Embryonic facial prominence (tissue), 1 donor: ENCODE data around the gene CD1D.
"Not testable (repeated sequence)": the region's sequence is repeated elsewhere in the genome, so short reads cannot be mapped to it uniquely, and the experiment has no call there.

Source experiments
- DNase-seq: peaks from one replicate; pipeline ENCODE4 v3.0.0-alpha.2; 2016; ENCODE audit errors: extremely low spot score

CD1D gene

DNA sequence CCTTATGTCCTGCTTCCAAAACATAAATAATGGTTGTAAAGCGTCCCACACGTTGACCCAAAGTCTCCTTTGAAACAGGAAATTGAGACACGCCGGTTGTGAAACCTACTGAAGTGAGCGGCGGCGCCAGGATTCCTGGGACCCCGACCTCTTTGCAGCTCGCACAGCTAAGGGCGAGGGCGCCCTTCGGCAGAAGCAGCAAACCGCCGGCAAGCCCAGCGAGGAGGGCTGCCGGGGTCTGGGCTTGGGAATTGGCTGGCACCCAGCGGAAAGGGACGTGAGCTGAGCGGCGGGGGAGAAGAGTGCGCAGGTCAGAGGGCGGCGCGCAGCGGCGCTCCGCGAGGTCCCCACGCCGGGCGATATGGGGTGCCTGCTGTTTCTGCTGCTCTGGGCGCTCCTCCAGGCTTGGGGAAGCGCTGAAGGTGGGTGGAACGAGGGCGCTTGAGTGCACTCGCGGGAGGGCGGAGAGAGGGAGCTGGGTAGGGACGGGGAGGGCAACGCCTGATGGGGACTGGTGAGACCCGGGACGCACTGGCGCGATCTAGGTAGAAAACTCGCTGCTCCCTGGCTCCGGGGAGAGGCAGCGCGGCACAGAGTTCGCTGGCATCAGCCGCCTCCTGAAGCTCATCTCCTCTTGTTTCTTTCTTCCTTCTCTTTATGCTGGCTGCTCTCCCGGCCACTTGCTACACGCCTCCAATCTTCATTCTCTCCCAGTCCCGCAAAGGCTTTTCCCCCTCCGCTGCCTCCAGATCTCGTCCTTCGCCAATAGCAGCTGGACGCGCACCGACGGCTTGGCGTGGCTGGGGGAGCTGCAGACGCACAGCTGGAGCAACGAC lies at the start of gene CD1D:
Gene CD1D (plus strand): TSS at position 155 of the 836 bp plus-strand sequence. CDS start 207 bp downstream, at position 362.
- no peak for DNase-seq

DNA sequence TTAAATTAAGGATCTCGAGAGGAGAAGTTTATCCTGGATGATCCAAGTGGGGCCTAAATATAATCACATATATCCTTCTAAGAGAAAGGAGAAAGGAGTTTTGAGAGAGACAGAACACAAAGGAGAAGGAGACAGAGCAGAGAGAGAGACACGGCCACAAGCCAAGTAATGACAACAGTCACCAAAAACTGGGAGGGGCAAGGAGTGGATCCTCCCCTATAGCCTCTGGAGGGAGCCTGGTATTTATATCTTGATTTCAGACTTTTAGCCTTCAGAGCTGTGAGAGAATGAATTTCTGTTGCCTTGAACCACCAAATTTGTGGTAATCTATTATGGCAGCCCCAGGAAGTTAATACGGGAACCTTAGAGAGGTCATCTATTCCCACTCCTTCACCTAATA lies 49.5 kb upstream of the CD1D start:
- DNase-seq: no peak

DNA sequence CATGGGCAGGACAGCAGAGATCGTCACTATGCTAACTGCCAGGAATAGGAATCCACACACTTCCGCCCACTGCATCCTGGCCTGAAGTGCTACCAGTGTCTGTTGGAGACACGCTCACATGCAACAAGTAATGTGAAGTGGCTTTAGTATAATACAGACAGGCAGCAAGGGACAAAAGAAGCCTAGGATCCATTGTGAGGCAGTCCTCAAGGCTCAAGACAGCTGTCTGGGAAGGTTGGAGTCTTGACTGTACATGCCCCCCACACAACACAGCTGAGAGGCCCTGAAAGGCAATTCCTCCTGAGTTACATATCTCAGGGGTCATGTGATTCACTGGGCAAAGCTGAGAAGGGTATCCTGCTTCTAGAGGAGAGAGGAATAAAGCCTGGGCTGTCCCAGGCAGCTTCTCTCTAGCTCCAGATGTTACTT lies 39.9 kb upstream of the CD1D start:
- no peak for DNase-seq

DNA sequence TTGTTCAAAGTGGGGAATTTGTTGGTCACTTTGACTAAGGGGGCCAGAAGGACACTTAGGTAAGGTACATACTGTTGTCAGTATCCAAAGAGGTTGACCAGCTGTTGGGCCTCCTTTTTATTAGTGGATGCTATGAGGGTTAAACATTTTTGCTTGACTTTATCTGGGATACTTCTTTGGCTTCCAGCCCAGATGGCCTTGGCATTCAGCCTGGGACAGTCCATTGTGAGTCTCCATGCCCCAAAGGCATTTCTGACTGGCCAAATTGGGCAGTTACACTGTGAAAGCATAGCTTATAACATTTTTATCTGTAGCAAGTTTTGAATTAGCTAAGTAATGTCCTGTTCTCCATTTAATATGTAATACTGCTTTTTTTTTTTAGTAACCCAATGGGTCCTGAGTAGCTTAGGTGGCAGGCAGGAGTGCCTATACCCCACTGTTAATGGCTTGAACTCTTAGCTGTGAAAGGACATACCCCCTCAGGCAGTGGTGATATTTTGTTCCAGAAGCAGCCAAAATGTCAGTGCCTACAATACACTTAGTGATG lies 35.4 kb upstream of the CD1D start:
- DNase-seq: no peak

DNA sequence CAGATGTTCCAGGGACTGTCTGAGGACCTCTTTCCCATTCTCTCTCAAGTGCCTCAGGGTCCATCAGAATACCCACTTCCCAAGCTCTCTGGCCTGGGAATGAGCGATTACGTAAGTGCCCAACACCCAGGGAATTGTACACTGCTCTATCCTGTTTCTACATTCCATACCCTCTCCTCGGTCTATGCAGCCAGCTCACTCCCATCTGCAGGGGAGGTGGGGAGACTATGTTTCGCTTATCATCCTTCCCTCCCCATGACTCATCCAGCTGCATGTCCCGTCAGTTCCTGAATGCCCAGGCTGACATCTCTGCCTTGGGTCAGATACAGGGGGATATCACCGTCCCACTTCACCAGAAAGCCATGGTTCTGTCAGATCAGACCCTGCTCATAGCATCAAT lies 34.5 kb upstream of the CD1D start:
- no peak for DNase-seq

DNA sequence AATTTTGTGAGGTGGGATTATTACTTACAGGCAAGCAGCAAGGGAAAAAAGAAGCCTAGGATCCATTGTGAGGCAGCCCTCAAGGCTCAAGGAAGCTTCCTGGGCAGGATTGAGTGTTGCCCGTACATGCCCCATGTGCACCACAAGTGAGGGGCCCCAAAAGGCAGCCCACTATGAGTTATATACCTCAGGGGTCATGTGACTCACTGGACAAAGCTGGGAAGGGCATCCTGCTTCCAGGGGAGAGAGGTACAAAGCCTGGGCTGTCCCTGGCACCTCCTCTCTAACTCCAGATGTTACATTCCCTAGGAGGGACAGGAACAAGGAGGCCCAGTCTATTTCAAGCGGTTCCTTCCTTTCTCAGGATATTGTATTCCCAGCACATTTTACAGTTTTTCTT lies 34.0 kb upstream of the CD1D start:
- no peak for DNase-seq

DNA sequence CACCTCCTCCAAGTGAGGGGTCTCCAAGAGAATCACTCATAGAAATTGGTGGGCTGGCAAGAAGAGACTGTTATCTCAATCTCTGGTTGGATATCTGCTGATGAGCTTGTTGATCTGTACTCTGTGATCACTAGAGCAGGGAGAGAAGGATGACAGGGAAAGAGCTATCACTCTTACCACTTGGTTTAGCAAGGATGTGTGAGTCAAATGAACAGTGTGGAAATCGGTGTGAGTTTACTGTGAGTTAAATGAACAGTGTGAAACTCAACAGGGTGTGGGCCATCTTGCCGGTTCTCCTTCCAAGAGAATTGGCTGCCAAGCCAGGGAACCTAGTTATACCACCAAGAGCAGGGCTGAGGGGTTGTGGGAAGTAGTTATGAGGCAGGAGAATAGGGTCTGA lies 33.3 kb upstream of the CD1D start:
- no peak for DNase-seq

DNA sequence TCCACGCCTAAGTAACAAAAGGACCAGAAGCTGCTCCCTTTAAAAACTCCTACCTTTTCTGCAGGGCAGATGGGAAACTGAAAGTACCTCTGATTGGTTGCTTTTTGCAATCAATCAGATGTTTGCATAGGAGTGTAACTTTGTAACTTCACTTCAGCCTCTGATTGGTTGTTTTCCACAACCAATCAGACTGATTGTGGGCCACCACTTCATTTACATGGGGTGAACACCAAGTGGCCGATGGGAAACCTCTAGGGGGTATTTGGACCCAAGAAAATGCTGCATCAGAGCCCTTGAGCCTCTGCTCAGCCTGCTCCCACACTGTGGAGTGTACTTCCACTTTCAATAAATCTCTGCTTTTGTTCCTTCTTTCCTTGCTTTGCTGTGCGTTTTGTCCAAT lies 32.8 kb upstream of the CD1D start:
- DNase-seq: no peak

DNA sequence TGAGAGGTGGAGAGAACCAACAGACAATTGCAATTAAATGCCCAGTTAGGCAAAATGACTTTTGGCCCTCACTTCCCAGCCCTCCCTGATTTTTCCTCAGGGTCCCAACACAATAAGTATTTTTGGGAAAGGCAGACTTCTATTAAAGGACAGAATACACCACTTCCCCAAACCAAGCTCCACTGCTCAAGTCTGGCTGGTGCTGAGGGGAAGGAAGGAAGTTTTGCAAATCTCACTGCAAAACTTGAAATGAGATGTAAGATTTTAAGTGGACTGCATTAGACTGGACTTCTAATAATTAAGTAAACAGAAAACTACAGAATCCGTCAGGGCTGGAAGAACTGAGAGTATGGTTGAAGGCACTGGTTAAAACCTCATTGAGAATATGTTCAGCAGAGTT lies 32.2 kb upstream of the CD1D start:
- DNase-seq: no peak

DNA sequence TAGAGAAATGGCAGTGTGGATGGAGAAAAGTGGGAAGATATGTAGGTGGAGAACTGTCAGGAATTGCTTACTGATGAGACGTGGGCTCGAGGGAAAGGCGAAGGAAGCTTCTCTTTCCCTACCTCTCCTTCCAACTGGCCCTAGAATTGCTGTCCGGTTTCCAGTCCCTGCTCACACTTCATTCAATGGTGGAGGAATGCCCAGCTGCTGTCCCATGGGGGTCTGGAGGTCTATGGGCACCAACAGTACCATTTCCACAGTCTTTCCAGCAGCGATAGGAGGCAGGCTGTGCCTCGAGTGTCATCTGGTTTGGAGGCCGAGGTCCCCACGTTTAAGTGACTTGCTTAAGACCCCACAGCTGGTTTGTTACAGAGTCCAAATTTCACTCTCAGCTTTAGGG lies 31.5 kb upstream of the CD1D start:
- DNase-seq: no peak

DNA sequence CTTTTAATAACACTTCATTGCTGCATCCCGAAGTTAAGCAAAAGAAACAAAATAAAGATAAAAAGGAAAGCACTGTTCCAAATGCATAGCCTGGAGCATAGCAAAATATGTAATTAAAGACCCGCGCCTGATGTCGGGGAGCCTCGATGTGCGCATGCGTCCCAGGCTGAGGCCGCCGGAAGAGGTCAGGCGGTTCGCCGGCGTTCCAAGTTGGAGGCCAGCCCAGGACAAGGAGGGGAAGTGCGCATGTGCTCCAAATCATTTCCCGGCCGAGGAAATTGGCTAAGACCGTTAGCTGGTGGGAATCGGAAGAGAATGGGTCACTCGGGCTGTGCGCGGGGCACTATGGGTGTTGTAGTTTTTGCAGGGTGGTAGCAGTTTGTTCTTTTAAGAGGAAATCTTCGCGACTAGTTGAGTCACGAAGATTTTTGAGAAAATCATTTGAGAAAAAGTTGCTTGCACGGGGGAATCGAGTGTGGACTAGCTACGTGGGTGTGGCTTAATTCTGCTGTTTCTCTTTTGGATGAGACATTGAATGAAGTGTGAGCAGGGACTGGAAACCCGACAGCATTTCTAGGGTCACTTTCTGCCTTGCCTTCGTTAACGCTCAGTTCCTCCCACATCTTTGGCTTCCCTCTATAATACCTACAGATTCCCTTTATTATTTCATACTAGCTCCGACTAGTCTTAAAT lies 31.0 kb upstream of the CD1D start:
- peak; percentile 93 for DNase-seq

DNA sequence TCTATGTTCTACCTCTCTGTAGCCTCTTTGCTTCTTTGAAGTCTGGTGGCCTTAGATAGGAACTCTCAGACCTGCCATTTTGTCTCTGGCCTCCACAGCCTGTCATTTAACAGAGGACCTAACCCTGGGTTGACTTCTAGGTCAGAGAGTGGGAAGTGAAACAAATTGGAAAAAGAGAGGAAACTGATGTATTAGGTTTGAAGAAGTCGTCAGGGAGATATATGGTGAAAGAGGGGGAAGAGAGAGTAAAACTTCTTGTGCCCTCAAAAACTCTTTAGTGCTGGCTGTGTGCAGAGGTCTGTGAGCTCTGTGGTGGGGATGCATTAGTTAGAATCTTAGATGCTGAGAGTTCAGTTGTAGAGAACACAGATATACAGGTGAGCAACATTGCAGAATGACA lies 30.2 kb upstream of the CD1D start:
- DNase-seq: no peak

DNA sequence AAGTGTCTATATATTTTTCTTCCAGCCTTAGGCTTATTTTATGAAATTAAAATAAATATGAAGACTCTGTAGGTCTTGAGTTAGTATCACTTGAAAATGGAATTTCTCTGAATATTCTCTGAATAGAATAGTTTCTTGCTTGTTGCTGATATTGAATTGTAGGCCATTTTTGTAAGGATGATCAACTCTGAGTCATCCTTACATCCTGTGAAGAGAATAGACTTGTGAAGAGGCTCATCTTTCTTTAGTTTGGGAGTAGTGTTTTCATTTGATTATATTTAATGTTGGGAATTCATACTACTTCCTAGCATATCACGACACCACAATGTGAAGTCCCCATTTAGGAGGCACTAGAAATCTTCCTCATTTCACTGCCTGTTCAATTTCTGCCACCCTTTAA lies 27.5 kb upstream of the CD1D start:
- DNase-seq: no peak

DNA sequence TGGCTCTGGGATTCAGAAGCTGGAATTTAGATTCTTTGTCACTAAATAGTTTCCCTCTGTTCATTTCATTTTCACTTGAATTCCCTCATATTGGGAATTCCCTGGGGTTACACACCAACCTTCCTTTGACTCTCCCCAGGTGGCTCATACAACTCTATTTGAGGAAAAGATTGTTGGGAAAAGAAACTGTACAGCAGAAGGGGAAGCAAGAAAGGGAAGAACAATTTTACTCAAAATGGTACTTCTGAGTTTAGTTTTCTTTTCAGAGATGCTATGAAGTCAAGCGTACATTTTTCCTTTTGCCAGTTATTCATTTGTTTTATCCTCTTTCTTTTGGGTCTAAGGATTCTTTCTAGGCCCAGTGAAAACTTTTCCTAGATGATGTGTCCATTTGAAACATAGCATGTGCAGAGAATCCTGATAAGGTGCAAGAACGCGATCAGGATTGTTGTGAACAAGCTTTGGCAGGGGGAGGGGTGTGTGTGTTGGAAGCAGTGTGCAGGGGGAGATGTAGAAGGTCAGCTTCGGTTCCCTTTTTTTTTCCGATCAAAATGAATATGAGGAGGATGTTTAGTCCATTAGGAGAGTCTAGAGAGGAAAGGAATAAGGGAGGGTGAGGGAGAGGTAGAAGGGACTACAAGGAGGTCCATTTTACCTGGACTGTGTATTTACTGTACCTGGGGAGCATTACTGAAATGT lies 26.8 kb upstream of the CD1D start:
- no peak for DNase-seq

DNA sequence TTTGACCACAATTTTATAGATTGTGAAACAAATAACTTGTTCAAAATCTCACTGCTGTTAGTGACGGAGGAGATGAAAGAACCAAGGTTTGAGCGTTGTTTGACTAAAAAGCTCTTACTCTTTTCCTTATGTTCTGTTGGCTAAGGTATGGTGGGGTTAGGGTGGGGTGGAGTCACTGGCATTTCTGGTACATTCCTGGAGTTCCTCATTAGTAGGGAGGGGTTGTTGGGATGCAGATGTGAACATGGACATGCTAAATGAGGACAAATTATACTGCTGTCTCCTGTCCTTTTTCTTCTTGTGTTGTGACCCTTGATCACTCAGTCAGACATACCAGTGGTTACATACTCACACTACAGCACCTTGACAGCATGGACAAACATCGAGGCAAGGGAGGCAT lies 26.2 kb upstream of the CD1D start:
- DNase-seq: no peak

DNA sequence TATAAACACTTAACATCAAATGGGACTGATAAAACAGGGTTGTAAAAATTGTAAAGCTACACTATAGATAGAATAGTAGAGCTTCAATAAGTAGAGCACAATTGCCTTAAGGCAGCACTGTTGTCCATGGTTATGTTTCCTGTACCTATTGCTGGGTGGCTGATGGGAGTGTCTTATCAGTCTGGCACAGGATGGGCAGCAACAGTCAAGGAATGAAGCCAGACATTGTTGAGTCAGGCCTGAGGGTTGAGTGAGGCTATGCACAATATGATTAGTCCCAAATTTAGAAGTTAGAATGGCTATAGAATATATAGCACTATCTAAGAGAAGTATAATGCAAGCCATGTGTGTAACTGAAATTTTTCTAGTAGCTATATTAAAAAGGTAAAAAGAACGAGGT lies 25.0 kb upstream of the CD1D start:
- DNase-seq: no peak

DNA sequence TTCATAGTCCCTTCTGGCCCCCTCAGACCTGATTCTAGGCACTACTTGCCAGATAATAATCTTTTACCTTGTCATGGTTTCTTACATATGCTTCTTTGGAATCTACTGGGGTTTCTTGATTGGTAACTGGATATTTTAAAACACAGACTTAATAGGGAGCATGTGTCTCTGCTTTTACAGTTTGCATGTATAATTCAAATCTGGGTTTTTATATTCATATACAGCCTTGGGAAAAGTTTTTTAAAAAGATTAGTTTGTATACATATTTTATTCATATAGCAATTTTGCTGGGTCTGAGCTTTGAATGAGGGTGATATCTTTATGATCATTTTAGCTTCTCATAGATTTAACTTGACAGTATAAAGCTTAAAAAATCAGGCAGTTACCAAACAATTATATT lies 21.1 kb upstream of the CD1D start:
- no peak for DNase-seq

DNA sequence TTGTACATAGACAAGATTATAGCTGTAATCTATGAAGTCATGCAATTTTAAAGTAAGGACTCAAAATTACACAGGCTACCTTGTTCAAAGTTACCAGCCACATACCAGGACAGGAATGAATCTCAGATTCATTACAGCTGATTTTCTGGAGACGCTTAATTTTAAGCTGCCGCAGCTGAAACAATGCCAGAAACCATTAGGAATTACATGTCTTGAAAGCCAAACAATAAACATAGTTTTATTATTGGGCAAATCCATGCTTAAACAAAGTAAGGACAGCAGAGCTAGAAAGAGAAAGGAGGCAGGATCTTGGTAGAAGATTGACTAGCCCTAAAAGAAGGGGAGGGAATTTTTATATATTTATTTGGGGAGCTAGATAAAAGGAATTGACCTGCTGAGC lies 19.2 kb upstream of the CD1D start:
- DNase-seq: no peak

DNA sequence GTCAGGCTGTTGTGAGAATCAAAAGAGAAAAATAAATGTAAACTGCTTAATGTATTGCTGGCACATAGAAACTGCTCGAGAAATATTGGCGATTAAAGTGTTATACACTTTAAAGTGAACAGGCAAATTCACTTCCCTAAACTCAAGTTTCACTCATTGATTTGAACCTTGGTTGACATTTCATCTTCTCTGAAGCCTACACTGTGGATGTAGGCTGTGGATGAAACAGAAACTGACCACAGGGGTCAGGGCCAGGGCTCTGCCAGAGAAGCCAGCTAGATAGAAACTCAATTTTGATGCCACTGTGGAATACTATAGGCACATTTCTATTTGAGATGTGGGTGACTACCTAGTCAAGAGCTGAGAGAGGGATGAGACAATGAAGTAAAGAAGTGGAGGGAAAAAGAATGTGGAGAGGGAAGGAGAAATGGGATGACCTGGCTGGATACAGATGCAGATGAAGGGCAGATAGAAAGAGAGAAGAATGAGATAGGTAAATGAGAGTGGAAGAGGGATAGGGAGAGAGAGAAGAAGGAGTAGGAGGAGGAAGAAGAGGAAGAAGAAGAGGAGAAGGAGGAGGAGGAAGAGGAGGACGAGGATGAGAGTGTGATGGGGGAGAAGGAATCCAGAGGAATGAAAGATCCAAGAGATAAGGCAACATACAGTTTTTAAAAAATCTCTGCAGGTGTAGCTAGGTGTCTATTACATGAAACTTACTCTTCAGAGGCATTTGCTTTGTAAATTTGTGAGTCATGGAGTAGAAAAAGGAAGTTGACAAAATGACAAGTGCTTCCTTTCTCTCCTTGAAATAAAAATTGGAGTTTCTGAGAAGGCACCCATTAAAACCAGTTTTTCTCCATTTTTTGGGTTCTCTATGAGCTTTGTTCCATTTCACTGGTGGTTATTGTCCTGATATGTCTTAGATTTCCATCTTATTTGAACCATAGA lies 17.4 kb upstream of the CD1D start:
- DNase-seq: no peak

DNA sequence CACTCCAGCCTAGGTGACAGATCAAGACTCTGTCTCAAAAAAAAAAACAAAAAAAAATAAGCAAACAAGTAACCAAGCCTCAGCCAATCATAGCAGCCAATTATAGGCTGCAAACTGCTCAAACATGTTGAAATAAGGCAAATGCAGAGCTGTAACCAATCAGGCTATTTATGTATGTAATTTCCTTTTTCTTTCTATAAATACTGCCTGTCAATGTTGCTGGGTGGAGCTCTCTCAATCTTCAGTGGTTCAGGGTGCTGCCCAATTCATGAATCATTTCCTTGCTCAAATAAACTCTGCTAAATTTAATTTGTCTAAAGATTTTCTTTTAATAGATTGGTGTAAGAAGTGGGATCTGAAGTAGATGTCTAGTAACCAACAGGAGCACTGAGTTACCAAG lies 11.6 kb upstream of the CD1D start:
- DNase-seq: no peak

DNA sequence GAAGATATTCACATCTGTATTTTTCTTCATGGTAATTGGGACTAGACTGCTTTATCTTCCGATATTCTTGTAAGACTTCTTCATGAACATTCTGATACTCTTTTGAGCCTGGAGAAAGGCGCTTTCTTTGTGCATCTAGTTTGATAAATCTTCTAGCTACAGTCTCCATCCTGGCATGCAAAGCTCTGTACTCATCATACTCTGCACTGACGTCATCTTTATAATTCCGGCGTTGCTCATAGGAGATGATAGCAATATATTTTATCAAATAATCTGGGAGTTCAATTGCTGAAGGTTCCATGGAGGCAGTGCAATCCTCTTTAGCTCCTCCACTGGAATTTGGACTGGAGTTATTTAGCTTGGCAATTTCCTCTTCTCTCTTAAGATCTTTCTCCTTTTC lies 4.8 kb upstream of the CD1D start:
- DNase-seq: not testable (repeated sequence)
